T-helper 2 cell treated with Interferon-gamma antibody and Interleukin-4, amounts not matched to agents 100 ng/mL and 5 ng/mL, for 36 hours (primary cell): ENCODE results near the gene OR4B1. TPM values are rescaled to one million over a fixed set of nuclear protein-coding genes. Genes with fewer than 3 reads are reported as not detected.

Source experiments
- intact Hi-C: fragments of 100-400 bp; cut with micrococcal nuclease; formaldehyde crosslinking; loops from one replicate; pipeline ENCODE4 v1.15.1; 2023
- total RNA-seq: library from RNA; stranded (reverse); gene quantifications from 2 replicates; pipeline ENCODE4 v1.2.3, GENCODE V29; 2022

Gene OR4B1
- total RNA-seq, 1 donor from 2014 or later, result not detected

GRCh38 chr11:48248902-48249301, 32.3 kb downstream of the OR4B1 start:
- intact Hi-C loops, result no loop called here

- intact Hi-C loops, result no loop called here
Observed at GRCh38 chr11:48261600-48261999, 45.0 kb downstream of the OR4B1 start.

- intact Hi-C loops, result no loop called here
Observed at GRCh38 chr11:48263423-48263911, 46.9 kb downstream of the OR4B1 start, which contains the start of gene OR4X1. OR4X1 (plus strand) TSS chr11:48263861; CDS start chr11:48263861, 0 bp downstream.

Other genes starting within 250 kb of the OR4B1 start
- gene PTPRJ, start 236.3 kb upstream of the OR4B1 start, total RNA-seq, result 63.9 and 64.2 TPM in 2 replicates
- not detected in 2 replicates for gene OR4X2, start 28.3 kb downstream of the OR4B1 start, total RNA-seq
- not detected in 2 replicates for gene OR4X1, start 47.1 kb downstream of the OR4B1 start, total RNA-seq
- not detected in 2 replicates for gene OR4S1, start 89.4 kb downstream of the OR4B1 start, total RNA-seq
- not detected in 2 replicates for gene OR4C3, start 108.1 kb downstream of the OR4B1 start, total RNA-seq
- gene OR4C5, start 149.7 kb downstream of the OR4B1 start, total RNA-seq, result not detected in 2 replicates